Keratinocyte (primary cell): ENCODE data around the gene CCR5AS. TPM values are rescaled to one million over a fixed set of nuclear protein-coding genes. Genes with fewer than 3 reads are reported as not detected.

Experiments used
- DNase-seq: peaks from one replicate; pipeline ENCODE4 v3.0.0-alpha.2; 2011; ENCODE audit warnings: low read depth, missing footprints, low spot score
- FAIRE-seq: peaks from 2 replicates; lab custom pipeline; 2011; peaks lifted over from hg19 to GRCh38; lab: Jason Lieb, UNC
- H2AFZ ChIP-seq: 2 replicates; pipeline ENCODE4 v1.6.0; 2012; ENCODE audit warnings: low read length, control low read depth, inconsistent platforms; ENCODE audit not compliant: control insufficient read depth
- H3K27ac ChIP-seq: 2 replicates; pipeline ENCODE4 v1.5.1; 2011; ENCODE audit warnings: low read length; ENCODE audit not compliant: control insufficient read depth, insufficient read depth
- H3K27me3 ChIP-seq: 3 replicates; pipeline ENCODE4 v1.6.0; 2011; ENCODE audit warnings: low read length; ENCODE audit not compliant: control insufficient read depth, insufficient read depth; ENCODE audit errors: extremely low read depth
- H3K36me3 ChIP-seq, 2 experiments: 2 replicates in 1 of 2; 3 replicates in 1 of 2; pipeline ENCODE4 v1.5.1; 2011; ENCODE audit warnings: low read length in 2 of 2, mild to moderate bottlenecking in 1 of 2; ENCODE audit not compliant: control insufficient read depth in 2 of 2, insufficient read depth in 2 of 2; ENCODE audit errors: extremely low read depth in 1 of 2
- H3K4me1 ChIP-seq: 3 replicates; pipeline ENCODE4 v1.5.1; 2011; ENCODE audit warnings: low read length; ENCODE audit not compliant: control insufficient read depth, insufficient read depth; ENCODE audit errors: extremely low read depth
- H3K4me2 ChIP-seq: 3 replicates; pipeline ENCODE4 v1.6.0; 2011; ENCODE audit warnings: low read depth, low read length; ENCODE audit not compliant: control insufficient read depth, insufficient read depth; ENCODE audit errors: extremely low read depth
- H3K4me3 ChIP-seq, 3 experiments: fragments of 200-600 bp in 1 of 3; sonication (generic) in 1 of 3; 2 replicates in 2 of 3; 3 replicates in 1 of 3; pipeline ENCODE4 v1.5.1; 2011 to 2016; ENCODE audit warnings: low read length in 3 of 3, mild to moderate bottlenecking in 3 of 3, control low read depth in 2 of 3, inconsistent platforms in 1 of 3, low read depth in 1 of 3, mixed read lengths in 1 of 3, mixed run types in 1 of 3, moderate library complexity in 1 of 3; ENCODE audit not compliant: control insufficient read depth in 2 of 3, insufficient read depth in 2 of 3; ENCODE audit errors: extremely low read depth in 1 of 3
- H3K79me2 ChIP-seq: 2 replicates; pipeline ENCODE4 v1.6.0; 2012; ENCODE audit warnings: low read length; ENCODE audit not compliant: control insufficient read depth, insufficient read depth
- H3K9ac ChIP-seq: 3 replicates; pipeline ENCODE4 v1.6.0; 2011; ENCODE audit warnings: low read length; ENCODE audit not compliant: control insufficient read depth, insufficient read depth; ENCODE audit errors: extremely low read depth
- H3K9me1 ChIP-seq: 3 replicates; pipeline ENCODE4 v1.6.0; 2011; ENCODE audit warnings: low read length; ENCODE audit not compliant: control insufficient read depth, insufficient read depth; ENCODE audit errors: extremely low read depth
- H3K9me3 ChIP-seq: 2 replicates; pipeline ENCODE4 v1.5.1; 2012; ENCODE audit warnings: low read depth, low read length; ENCODE audit not compliant: control insufficient read depth
- H4K20me1 ChIP-seq: 3 replicates; pipeline ENCODE4 v1.6.0; 2011; ENCODE audit warnings: low read length; ENCODE audit not compliant: control insufficient read depth, insufficient read depth; ENCODE audit errors: extremely low read depth
- CTCF ChIP-seq, 3 experiments: IDR thresholded peaks in 1 of 3; conservative IDR thresholded peaks in 1 of 3; optimal IDR thresholded peaks in 1 of 3; 2 replicates in 2 of 3; 3 replicates in 1 of 3; pipeline versions ENCODE3 to v1.5.1; 2011; ENCODE audit warnings: low read length in 3 of 3, mild to moderate bottlenecking in 3 of 3, moderate library complexity in 2 of 3, control low read depth in 1 of 3, inconsistent platforms in 1 of 3; ENCODE audit not compliant: insufficient read depth in 2 of 3; ENCODE audit errors: extremely low read depth in 1 of 3
- EZH2 ChIP-seq: IDR thresholded peaks from one replicate; pipeline ENCODE4 v1.6.1; 2012; ENCODE audit warnings: inconsistent platforms, mild to moderate bottlenecking, low read length, moderate library complexity
- dilution Hi-C: fragments of 300-500 bp; cut with MboI; formaldehyde crosslinking; loops from one replicate; pipeline ENCODE4 v1.7.0; 2020; ENCODE audit warnings: low sequenced_read_pairs; ENCODE audit not compliant: extremely low pct_ligation_motif_present
- polyA plus RNA-seq, 5 experiments: library from polyadenylated mRNA; depleted of rRNA in 3 of 5; stranded (reverse) in 3 of 5; stranded (forward) in 1 of 5; unstranded in 1 of 5; fragments of >200 nt; gene quantifications; 1 replicate in 1 of 5; 2 replicates in 3 of 5; 3 replicates in 1 of 5; pipeline versions ENCODE4 v1.2.1 to v1.2.3, GENCODE V29; 2011 to 2012; ENCODE audit warnings: missing spikeins in 2 of 5, low read depth in 1 of 5, low replicate concordance in 1 of 5

CCR5AS gene

GRCh38 chr3:46316206-46316605 lies 90.7 kb downstream of the CCR5AS start:
- Histone ChIP-seq H3K9ac (no peak overlapping the region), H3K9me3 (no peaks in the 10 kb centered on the region), H3K27ac (no peak overlapping the region), H3K4me1 (no peaks in the 10 kb centered on the region), H3K9me1 (no peaks in the 10 kb centered on the region), H3K27me3 (no peaks in the 10 kb centered on the region), H2AFZ (no peak overlapping the region), H4K20me1 (no peaks in the 10 kb centered on the region), H3K79me2 (no peaks in the 10 kb centered on the region), H3K4me2 (no peak overlapping the region), H3K4me3 (no peak overlapping the region), H3K36me3 (no peaks in the 10 kb centered on the region)
- dilution Hi-C loops: no loop called here
- no peak for FAIRE-seq
- no peak for DNase-seq
- TF ChIP-seq EZH2: no peak
- TF ChIP-seq CTCF (optimal IDR thresholded peaks at IDR 0.05 in 1 of 3, IDR thresholded peaks at IDR 0.05 in 1 of 3, conservative IDR thresholded peaks at IDR 0.05 in 1 of 3; ENCODE audit: extremely low read depth in 1 of 3, insufficient read depth in 2 of 3, low read length in 3 of 3): no peak

DNA sequence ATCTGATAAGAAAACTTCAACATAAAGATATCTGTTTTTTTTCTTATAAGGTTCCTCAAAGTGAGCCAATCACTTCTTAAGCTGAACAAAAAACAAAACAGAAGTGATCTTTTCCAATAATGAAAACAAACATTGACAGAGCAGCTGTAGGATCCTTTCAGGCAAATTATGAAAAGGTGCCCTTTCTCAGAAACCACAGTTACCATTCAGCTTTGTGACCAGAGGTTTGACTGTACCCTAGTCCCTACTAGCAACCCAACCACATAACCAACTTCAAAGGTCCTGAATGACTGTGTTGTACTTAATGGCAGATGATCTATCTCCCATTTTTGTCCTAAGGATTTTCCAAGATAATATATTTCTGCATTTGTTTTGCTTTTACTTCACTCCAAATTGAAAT lies 92.3 kb downstream of the CCR5AS start:
- DNase-seq: no peak

More for the DNA sequence above, 92.3 kb downstream of the CCR5AS start:
- dilution Hi-C loops: no loop called here
- Histone ChIP-seq H3K4me1 (peaks cover 8% of the 10 kb centered on the region), H2AFZ (no peak overlapping the region), H4K20me1 (no peaks in the 10 kb centered on the region), H3K27me3 (no peaks in the 10 kb centered on the region), H3K27ac (no peak overlapping the region), H3K36me3 (no peaks in the 10 kb centered on the region), H3K79me2 (no peaks in the 10 kb centered on the region), H3K9me3 (no peaks in the 10 kb centered on the region), H3K9ac (no peak overlapping the region), H3K9me1 (no peaks in the 10 kb centered on the region), H3K4me3 (no peak overlapping the region), H3K4me2 (no peak overlapping the region)
- FAIRE-seq: no peak
- no peak for TF ChIP-seq EZH2

Other genes with a start within 250 kb of the CCR5AS start
- 0.03 TPM in 1 of 3 replicates, not detected in the others for gene CCR1, start 198.8 kb downstream of the CCR5AS start, polyA plus RNA-seq
- gene CCR3, start 164.6 kb downstream of the CCR5AS start, polyA plus RNA-seq: 0.16 to 0.84 TPM (median 0.17 TPM) in 3 replicates
- 0.02 to 0.26 TPM (median 0.07 TPM) in 3 replicates for gene CCR2, start 53.0 kb downstream of the CCR5AS start, polyA plus RNA-seq
- 0.07 to 0.54 TPM (median 0.14 TPM) in 3 replicates for gene CCR5, start 36.1 kb downstream of the CCR5AS start, polyA plus RNA-seq
- 0.09 to 0.17 TPM in 2 of 3 replicates, not detected in the other for gene CCRL2, start 193 bp upstream of the CCR5AS start, polyA plus RNA-seq
- 0.03 TPM in 1 of 3 replicates, not detected in the others for gene LTF, start 57.8 kb upstream of the CCR5AS start, polyA plus RNA-seq
- not detected in 3 replicates for gene RTP3, start 90.9 kb upstream of the CCR5AS start, polyA plus RNA-seq
- gene LRRC2, start 159.2 kb upstream of the CCR5AS start, polyA plus RNA-seq: 0.17 to 0.58 TPM (median 0.51 TPM) in 3 replicates
- not detected in 3 replicates for gene FAM240A, start 205.5 kb upstream of the CCR5AS start, polyA plus RNA-seq